B cell (primary cell): ENCODE measurements around the gene MCTP1.

Experiments
- CTCF ChIP-seq: fragments of 200-600 bp; IDR thresholded peaks from one replicate; pipeline ENCODE4 v1.8.0; 2022; ENCODE audit warnings: antibody characterized with exemption, mild to moderate bottlenecking
- EZH2 ChIP-seq: IDR thresholded peaks from 2 replicates; pipeline ENCODE4 v1.6.1; 2012; ENCODE audit warnings: borderline replicate concordance, low read depth, mild to moderate bottlenecking, moderate library complexity, low read length; ENCODE audit not compliant: insufficient read depth, poor library complexity, severe bottlenecking

GRCh38 chr5:95224701-95225459 lies 60.0 kb downstream of the MCTP1 start:
- TF ChIP-seq CTCF (no peak), EZH2 (no peak)
